Mononuclear cell (primary cell): ENCODE results near the gene RAMP2. TPM values are rescaled to one million over a fixed set of nuclear protein-coding genes. Genes with fewer than 3 reads are reported as not detected.

Source experiments
- H3K27me3 ChIP-seq: 2 replicates; pipeline ENCODE4 v1.6.0; 2011; ENCODE audit warnings: low read length, control low read depth; ENCODE audit not compliant: insufficient read depth
- H3K4me1 ChIP-seq: 2 replicates; pipeline ENCODE4 v1.5.1; 2011; ENCODE audit warnings: mild to moderate bottlenecking, low read length, control low read depth; ENCODE audit not compliant: insufficient read depth
- H3K4me3 ChIP-seq: 2 replicates; pipeline ENCODE4 v1.5.1; 2011; ENCODE audit warnings: mild to moderate bottlenecking, low read length, moderate library complexity
- H3K9me3 ChIP-seq: 2 replicates; pipeline ENCODE4 v1.5.1; 2011; ENCODE audit warnings: low read depth, mild to moderate bottlenecking, control low read depth, low read length
- total RNA-seq: library from RNA; depleted of rRNA; stranded (reverse); fragments of >200 nt; gene quantifications from one replicate; pipeline ENCODE4 v1.2.3, GENCODE V29; 2012

The RAMP2 gene
- total RNA-seq, 1 donor, result not detected

DNA sequence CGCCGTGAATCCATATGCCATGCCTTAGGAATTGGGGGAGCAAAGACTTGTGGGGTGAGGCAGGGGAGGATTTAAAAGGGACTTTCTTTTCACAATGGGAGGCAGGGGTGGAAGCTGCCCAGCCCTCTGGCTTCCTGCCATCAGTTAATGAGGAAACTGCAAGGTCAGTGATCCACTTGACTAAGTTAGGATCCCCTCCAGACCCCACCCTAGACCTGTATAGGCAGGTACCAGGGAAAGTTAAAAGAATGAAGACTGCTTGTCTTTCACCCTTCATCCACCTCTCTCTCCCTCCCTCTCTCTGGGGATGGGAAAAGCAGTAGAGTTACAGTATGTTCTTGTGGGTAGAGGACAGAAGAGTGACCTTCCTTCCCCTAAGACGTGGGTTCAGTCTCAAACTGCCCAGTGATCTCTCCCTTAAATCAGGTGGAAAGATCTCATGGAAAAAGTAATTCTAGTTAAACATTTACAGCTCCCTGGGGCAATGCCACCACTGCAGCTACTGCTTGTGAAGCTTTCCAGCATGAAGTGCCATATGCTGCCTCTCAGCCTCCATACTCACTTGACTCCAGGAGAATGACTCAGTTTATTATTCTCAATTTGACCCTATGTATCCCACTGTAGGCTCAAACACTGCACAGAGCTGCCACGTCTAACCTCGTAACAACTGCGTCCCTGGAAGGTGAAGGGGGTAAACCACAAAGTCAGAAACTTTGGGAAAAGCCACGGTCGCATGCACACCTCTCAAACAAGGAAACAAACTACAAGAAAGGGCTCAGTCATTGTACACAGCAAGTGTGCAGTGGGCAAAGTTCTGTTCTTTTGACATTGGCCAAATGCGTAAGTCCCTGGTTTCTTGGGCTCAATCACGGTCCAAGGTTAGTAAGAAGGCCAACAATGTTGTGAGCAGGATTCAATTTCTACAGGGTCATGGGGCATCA is 36.3 kb downstream of the RAMP2 start:
- H3K9me3 ChIP-seq, result no peaks in the 10 kb centered on the region
- peak overlapping the region; percentile 82 for H3K4me3 ChIP-seq
- peaks cover 19% of the 10 kb centered on the region for H3K4me1 ChIP-seq
- H3K27me3 ChIP-seq, result no peaks in the 10 kb centered on the region

DNA sequence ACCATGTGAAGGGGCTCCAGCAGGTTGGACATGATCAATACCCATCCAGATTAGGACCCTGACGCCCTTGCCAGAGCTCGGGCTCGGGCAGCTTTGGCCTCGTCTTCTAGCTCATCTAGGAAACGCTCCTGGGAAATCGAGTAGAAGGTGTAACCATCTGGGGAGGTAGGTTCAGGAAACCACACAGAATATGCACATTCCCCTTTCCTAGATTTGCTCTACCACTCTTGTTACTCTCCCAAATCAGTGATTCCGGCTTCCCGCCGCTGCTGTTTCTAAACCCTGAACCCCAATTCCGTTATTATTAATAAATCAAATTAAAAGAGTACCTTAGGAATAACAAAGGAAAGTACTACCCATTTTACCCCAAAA is 37.0 kb downstream of the RAMP2 start:
- no peaks in the 10 kb centered on the region for H3K9me3 ChIP-seq
- peaks cover 19% of the 10 kb centered on the region for H3K4me1 ChIP-seq
- H3K4me3 ChIP-seq, result peak overlapping the region; percentile 82
- no peaks in the 10 kb centered on the region for H3K27me3 ChIP-seq

DNA sequence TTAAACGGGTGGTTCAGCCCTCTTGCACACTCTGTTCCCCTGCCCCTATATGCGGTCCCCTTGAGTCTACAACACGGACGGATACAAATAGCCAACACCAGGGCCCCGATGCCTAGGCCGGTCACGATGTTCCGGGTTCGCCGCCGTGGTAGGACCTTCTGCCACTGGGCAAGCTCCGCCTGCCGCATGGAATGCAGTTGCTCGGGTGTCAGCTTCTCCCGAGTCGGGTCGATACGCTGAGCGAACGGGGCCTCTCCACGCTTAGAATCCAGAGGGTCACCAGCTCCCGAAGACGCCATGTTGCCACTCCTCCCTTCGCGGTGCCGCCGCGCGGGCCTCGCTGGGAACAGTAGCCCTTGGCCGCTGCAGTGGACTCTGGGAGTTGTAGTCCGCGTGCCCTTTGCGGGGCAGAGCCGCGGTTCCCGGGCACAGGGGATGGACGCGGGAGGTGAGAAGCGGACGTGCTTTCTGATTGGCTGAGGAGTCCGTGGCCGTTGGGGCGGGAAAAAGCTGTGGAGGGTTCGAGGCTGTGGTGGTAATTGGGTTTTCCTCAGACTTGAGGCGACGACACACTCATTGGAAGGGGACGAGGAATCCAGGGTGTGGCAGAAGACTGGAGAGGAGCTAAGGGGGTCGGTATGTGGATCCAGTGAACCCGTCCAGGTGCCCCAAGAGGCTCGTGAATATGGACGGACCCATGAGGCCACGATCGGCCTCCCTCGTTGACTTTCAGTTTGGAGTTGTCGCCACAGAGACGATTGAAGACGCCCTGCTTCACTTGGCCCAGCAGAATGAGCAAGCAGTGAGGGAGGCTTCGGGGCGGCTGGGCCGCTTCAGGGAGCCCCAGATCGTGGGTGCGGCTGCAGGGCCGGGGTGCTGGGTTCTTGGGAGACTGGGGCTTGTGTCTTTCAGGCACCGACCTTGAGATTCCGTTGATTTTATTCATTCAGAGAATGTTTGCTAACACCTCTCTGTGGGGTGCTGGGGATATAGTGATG is 37.7 kb downstream of the RAMP2 start, which contains the start of the genes CNTD1 and COA3:
Gene CNTD1, plus strand, starts transcription at position 479 of the 998 bp plus-strand sequence. Its CDS starts 207 bp downstream, at position 686.
Gene COA3, minus strand, starts transcription at position 322 of the 998 bp plus-strand sequence. Its CDS starts 23 bp downstream, at position 299.
- Histone ChIP-seq H3K4me1 (peaks cover 19% of the 10 kb centered on the region), H3K27me3 (no peaks in the 10 kb centered on the region), H3K4me3 (peak within 1 kb of the TSS; percentile 82)

DNA sequence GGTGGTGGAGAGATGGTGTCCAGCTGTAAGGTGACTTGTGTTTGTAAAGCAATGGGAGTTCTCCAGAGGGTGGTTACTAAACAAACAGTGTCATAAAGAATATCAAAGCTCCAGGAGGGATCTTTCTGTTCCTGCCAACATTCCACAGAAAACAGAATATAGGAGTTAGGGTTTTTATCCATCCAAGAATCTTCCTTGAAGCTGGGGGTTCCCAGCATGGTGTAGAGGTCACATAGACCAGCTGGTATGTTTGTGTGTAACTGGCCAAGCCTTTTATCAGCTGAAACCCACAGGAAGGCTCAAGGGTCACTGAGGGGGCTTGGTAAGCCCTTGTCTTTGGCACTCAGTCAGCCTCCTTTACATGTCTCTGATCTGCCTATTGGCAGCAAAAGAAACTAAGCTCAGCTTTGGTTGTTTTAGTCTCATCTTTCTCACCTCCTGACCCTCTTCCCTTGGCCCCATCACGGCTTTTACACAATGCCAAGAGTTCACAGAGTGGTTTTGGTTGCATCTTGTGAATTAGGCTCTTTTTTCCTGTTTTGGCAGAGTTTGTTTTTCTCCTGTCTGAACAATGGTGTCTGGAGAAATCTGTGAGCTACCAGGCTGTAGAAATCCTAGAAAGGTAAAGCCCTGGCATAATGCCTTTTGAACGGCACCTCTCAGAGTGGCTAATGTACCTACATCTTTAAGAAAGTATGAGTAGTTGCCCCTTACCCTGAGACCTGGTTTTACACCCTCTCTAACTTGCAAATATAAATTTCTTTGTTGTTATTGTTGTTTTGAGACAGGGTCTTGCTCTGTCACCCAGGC is 42.3 kb downstream of the RAMP2 start:
- H3K4me3 ChIP-seq, result no peak overlapping the region
- H3K9me3 ChIP-seq, result no peaks in the 10 kb centered on the region
- peaks cover 5% of the 10 kb centered on the region for H3K4me1 ChIP-seq
- no peaks in the 10 kb centered on the region for H3K27me3 ChIP-seq

More for the DNA sequence above, 37.7 kb downstream of the RAMP2 start, which contains the start of the genes CNTD1 and COA3:
- H3K9me3 ChIP-seq, result no peaks in the 10 kb centered on the region

DNA sequence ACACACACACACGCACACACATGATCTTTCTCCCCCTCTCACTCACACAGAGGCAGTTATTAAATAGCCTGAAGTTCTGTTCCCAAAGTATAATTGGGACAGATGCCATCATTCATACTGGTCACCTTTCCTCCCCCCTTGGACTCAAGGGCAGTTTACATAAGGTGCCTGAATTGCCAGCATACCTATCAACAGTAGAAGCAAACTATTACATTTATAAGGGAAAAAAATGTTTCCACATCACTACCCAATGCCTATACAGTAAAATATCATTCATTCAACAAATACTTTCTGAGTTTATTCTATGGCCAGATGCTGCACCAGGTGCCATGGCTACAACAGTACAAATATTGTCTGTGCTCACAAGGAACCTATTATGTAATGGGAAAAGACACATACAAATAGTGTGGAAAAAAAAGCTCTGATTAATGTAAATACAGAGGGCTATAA is 43.9 kb downstream of the RAMP2 start:
- Histone ChIP-seq H3K27me3 (no peaks in the 10 kb centered on the region), H3K4me1 (no peaks in the 10 kb centered on the region), H3K9me3 (no peaks in the 10 kb centered on the region), H3K4me3 (no peak overlapping the region)

DNA sequence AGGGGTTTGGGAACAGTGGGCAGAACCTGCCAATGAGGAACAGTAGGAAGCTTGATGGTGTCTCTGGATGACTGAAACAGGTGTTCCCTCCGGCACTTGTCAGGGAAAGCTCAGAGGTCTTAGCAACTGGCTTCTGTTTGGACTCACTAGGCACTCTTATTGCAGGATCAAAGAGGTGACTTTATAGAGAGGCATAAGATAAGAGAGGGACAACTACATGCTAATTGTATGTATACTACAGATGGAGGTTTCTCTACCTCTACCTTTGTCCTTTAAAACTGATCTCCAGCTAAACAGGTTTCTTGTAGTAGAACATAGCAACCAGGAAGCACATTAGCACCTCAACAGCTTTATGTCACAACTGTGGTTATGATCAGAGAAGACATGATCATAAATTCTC is 45.2 kb downstream of the RAMP2 start:
- Histone ChIP-seq H3K4me1 (no peaks in the 10 kb centered on the region), H3K9me3 (no peaks in the 10 kb centered on the region), H3K4me3 (no peak overlapping the region), H3K27me3 (no peaks in the 10 kb centered on the region)

DNA sequence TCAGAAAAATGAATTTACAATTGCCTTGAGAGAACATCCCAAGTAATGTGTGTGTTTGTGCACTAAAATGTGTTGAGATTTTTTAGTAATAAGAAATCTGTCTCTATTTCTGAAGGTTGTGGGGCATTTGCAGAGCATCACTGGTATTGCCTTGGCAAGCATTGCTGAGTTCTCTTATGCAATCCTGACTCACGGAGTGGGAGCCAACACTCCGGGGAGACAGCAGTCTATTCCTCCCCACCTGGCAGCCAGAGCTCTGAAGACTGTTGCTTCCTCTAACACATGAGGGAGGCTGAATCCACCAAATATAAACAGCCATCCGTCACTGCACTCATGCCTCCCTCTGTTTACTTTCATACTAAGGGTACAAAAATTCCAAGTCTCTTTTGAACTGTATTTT is 48.2 kb downstream of the RAMP2 start:
- H3K4me1 ChIP-seq, result no peaks in the 10 kb centered on the region
- no peak overlapping the region for H3K4me3 ChIP-seq
- H3K27me3 ChIP-seq, result no peaks in the 10 kb centered on the region
- no peaks in the 10 kb centered on the region for H3K9me3 ChIP-seq

Other genes with a start within 250 kb of the RAMP2 start
- 7.9 TPM for gene NAGLU, start 225.0 kb upstream of the RAMP2 start, total RNA-seq
- gene HSD17B1, start 208.3 kb upstream of the RAMP2 start, total RNA-seq, result 0.31 TPM
- 10.2 TPM for gene COASY, start 199.1 kb upstream of the RAMP2 start, total RNA-seq
- gene MLX, start 194.1 kb upstream of the RAMP2 start, total RNA-seq, result 22.0 TPM
- gene PSMC3IP, start 183.5 kb upstream of the RAMP2 start, total RNA-seq, result 1.4 TPM
- 34.7 TPM for gene RETREG3, start 151.9 kb upstream of the RAMP2 start, total RNA-seq
- 3.1 TPM for gene TUBG1, start 151.5 kb upstream of the RAMP2 start, total RNA-seq
- gene TUBG2, start 101.9 kb upstream of the RAMP2 start, total RNA-seq, result 2.2 TPM
- 0.52 TPM for gene PLEKHH3, start 84.2 kb upstream of the RAMP2 start, total RNA-seq
- gene CCR10, start 79.4 kb upstream of the RAMP2 start, total RNA-seq, result 0.52 TPM
- 0.84 TPM for gene CNTNAP1, start 78.7 kb upstream of the RAMP2 start, total RNA-seq
- 80.9 TPM for gene EZH1, start 16.2 kb upstream of the RAMP2 start, total RNA-seq
- 27.0 TPM for gene VPS25, start 12.2 kb downstream of the RAMP2 start, total RNA-seq
- 0.10 TPM for gene WNK4, start 19.4 kb downstream of the RAMP2 start, total RNA-seq
- 2.4 TPM for gene COA3, start 37.5 kb downstream of the RAMP2 start, total RNA-seq
- not detected for gene CNTD1, start 37.6 kb downstream of the RAMP2 start, total RNA-seq
- gene BECN1, start 63.1 kb downstream of the RAMP2 start, total RNA-seq, result 86.6 TPM
- 56.9 TPM for gene PSME3, start 72.2 kb downstream of the RAMP2 start, total RNA-seq
- 1.5 TPM for gene AOC2, start 83.4 kb downstream of the RAMP2 start, total RNA-seq
- 0.21 TPM for gene AOC3, start 90.0 kb downstream of the RAMP2 start, total RNA-seq
- gene G6PC1, start 139.6 kb downstream of the RAMP2 start, total RNA-seq, result not detected
- 14.0 TPM for gene AARSD1, start 203.2 kb downstream of the RAMP2 start, total RNA-seq
- gene PTGES3L, start 218.9 kb downstream of the RAMP2 start, total RNA-seq, result 0.31 TPM
- 9.6 TPM for gene RUNDC1, start 219.3 kb downstream of the RAMP2 start, total RNA-seq
- 1,456 TPM for gene RPL27, start 237.2 kb downstream of the RAMP2 start, total RNA-seq
- gene IFI35, start 245.6 kb downstream of the RAMP2 start, total RNA-seq, result 9.6 TPM